Liver (tissue), 2 donors: ENCODE measurements around the gene BPIFB3.

Experiments used
- CTCF ChIP-seq: fragments of 150-350 bp; IDR thresholded peaks from 2 replicates; pipeline ENCODE4 v1.5.1; 2017; ENCODE audit warnings: improper control_type of control experiment, low read depth, low read length; ENCODE audit not compliant: missing input control
- YY1 ChIP-seq: IDR thresholded peaks from 2 replicates; pipeline ENCODE4 v1.6.1; 2016; ENCODE audit warnings: antibody characterized with exemption, mild to moderate bottlenecking
- donor health status: healthy.

DNA sequence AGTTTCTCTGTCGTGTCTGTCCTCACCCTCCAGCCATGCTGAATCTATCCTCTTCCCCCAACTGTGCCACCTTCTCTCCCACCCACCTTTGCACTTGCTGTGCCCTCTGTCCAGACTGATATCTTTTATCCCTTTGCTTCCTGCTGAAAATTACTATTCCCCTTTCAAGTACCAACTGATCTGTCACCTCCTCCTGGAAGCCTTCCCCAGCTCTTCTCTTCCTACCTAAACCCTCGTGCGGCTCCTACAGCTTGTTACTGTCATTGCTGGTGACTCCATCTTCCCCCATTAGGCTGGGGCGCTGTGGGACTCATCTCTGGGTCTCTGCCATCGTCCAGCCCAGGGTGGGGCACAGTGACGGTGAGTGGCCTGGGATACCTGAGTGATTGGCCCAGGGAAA lies 21.1 kb upstream of the BPIFB3 start:
- TF ChIP-seq CTCF (no peak), YY1 (no peak)
